Measurements from ENCODE around the gene MIF. TPM values are rescaled to one million over a fixed set of nuclear protein-coding genes. Genes with fewer than 3 reads are reported as not detected.

Gene MIF
- total RNA-seq, 1 donor from 2014 or later: 308 TPM

DNA sequence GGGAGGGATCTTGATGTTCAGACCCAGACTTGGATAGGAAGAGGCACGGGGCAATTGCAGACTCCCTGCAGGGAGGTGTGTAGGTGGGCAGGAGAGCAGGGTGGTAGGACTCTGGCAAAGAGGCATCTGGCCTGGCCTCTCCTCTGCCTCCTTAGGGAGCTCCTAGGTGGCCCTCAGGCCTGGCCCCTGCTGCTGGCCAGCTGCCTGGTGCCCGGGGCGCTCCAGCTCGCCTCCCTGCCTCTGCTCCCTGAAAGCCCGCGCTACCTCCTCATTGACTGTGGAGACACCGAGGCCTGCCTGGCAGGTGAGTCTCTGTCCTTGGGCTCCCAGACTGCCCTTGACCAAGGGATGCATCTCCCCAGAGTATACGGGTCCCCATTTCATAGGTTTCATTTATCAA is 16.6 kb upstream of the MIF start:
- H3K27ac Mint-ChIP-seq: no peak overlapping the region
- H3K4me3 Mint-ChIP-seq: no peak overlapping the region
- H3K4me1 Mint-ChIP-seq: peaks cover 3% of the 10 kb centered on the region
- intact Hi-C loops (cut with micrococcal nuclease): no loop called here
- no peaks in the 10 kb centered on the region for H3K9me3 Mint-ChIP-seq
- CTCF ChIA-PET: no interaction called here
- POLR2A ChIA-PET: interaction anchor here (0.8 kb wide), 1 partner anchor 16 kb away, joined by 4 read pairs; no protein-coding TSS in a partner anchor
- H3K27me3 Mint-ChIP-seq: no peaks in the 10 kb centered on the region
- H3K36me3 Mint-ChIP-seq (ENCODE audit: low read depth): peaks cover 75% of the 10 kb centered on the region
- DNase-seq (no peak), ATAC-seq (ENCODE audit: low read depth) (no peak)
- TF ChIP-seq, protein P1, sequence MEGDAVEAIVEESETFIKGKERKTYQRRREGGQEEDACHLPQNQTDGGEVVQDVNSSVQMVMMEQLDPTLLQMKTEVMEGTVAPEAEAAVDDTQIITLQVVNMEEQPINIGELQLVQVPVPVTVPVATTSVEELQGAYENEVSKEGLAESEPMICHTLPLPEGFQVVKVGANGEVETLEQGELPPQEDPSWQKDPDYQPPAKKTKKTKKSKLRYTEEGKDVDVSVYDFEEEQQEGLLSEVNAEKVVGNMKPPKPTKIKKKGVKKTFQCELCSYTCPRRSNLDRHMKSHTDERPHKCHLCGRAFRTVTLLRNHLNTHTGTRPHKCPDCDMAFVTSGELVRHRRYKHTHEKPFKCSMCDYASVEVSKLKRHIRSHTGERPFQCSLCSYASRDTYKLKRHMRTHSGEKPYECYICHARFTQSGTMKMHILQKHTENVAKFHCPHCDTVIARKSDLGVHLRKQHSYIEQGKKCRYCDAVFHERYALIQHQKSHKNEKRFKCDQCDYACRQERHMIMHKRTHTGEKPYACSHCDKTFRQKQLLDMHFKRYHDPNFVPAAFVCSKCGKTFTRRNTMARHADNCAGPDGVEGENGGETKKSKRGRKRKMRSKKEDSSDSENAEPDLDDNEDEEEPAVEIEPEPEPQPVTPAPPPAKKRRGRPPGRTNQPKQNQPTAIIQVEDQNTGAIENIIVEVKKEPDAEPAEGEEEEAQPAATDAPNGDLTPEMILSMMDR (IDR thresholded peaks at IDR 0.05): no peak

DNA sequence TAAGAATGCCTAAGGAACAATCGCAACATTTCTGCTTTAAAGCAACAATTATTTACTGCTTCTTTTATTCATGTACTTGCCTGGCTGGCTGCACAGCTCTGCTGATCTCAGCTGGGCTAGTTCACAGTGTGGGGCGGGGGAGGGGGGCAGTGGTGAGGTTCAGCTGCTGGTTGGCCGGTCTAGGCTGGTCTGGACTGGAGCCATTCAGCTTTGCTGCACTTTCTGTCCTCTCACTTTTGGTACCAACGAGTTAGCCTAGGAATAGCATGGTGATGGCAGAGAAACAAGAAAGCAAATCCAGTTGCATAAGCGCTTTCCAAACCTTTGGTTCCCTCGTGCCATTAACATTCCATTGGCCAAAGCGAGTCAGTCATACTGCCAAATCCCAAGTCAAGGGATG is 16.0 kb upstream of the MIF start:
- POLR2A ChIA-PET: interaction anchor here (0.6 kb wide), 1 partner anchor 20 kb away, joined by 5 read pairs; no protein-coding TSS in a partner anchor
- Mint-ChIP-seq H3K27ac (no peak overlapping the region), H3K27me3 (no peaks in the 10 kb centered on the region), H3K9me3 (no peaks in the 10 kb centered on the region), H3K36me3 (ENCODE audit: low read depth) (peaks cover 72% of the 10 kb centered on the region), H3K4me3 (no peak overlapping the region), H3K4me1 (peaks cover 3% of the 10 kb centered on the region)
- TF ChIP-seq, protein P1 (IDR thresholded peaks at IDR 0.05): no peak
- CTCF ChIA-PET: no interaction called here
- intact Hi-C loops (cut with micrococcal nuclease): no loop called here
- DNase-seq: no peak
- ATAC-seq (ENCODE audit: low read depth): no peak

DNA sequence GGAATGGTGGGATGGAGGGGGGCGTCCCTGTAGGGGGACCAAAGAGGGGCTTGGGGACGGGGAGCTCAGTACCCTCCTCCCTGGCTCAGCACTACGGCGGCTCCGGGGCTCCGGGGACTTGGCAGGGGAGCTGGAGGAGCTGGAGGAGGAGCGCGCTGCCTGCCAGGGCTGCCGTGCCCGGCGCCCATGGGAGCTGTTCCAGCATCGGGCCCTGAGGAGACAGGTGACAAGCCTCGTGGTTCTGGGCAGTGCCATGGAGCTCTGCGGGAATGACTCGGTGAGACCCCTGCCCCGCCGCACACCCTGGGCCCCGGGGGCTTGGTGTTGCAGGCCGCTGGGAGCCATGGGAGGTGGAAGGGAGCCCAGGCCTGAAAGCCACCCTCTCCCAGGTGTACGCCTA is 11.8 kb upstream of the MIF start:
- TF ChIP-seq, protein P1 (IDR thresholded peaks at IDR 0.05): no peak
- DNase-seq: no peak
- intact Hi-C loops (cut with micrococcal nuclease): no loop called here
- POLR2A ChIA-PET: no interaction called here
- Mint-ChIP-seq H3K4me1 (no peaks in the 10 kb centered on the region), H3K4me3 (no peak overlapping the region), H3K36me3 (ENCODE audit: low read depth) (peaks cover 50% of the 10 kb centered on the region), H3K27ac (no peak overlapping the region), H3K27me3 (no peaks in the 10 kb centered on the region), H3K9me3 (no peaks in the 10 kb centered on the region)
- ATAC-seq (ENCODE audit: low read depth): no peak
- CTCF ChIA-PET: no interaction called here

DNA sequence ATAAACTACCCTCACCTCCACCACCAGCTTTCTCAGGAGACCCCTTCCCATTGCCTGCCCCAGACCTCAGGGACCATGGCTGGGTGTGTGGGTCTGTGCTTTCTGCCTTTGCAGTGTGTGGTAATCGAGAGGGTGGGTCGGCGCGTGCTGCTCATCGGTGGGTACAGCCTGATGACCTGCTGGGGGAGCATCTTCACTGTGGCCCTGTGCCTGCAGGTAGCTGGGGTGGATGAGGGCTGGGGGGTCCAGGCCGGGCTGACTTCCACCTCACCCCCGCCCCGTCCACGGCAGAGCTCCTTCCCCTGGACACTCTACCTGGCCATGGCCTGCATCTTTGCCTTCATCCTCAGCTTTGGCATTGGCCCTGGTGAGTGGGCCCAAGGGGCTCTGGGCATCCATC is 10.5 kb upstream of the MIF start:
- POLR2A ChIA-PET: interaction anchor here (0.7 kb wide), 1 partner anchor 9 kb away, joined by 3 read pairs; no protein-coding TSS in a partner anchor

DNA sequence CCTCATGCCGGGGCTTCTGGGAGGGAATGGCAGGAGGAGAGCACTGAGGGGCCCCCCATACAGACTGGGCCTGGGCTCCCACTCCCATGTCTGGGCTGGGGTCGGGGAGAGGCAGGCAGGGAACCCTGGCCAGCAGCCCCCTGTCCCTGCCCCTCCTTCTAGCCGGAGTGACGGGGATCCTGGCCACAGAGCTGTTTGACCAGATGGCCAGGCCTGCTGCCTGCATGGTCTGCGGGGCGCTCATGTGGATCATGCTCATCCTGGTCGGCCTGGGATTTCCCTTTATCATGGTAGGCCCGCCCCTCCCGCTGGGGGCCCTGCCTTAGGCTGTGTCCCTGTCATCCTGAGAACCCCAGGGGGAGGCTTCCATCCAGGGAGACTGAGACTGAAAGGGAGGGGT is 10.0 kb upstream of the MIF start:
- Mint-ChIP-seq H3K27me3 (no peaks in the 10 kb centered on the region), H3K4me1 (no peaks in the 10 kb centered on the region), H3K27ac (no peak overlapping the region), H3K4me3 (no peak overlapping the region), H3K9me3 (no peaks in the 10 kb centered on the region), H3K36me3 (ENCODE audit: low read depth) (peaks cover 37% of the 10 kb centered on the region)
- no peak for DNase-seq
- ATAC-seq (ENCODE audit: low read depth): no peak
- ChIA-PET CTCF (no interaction called here), POLR2A (interaction anchor here (0.7 kb wide), 1 partner anchor 9 kb away, joined by 3 read pairs; no protein-coding TSS in a partner anchor)
- intact Hi-C loops (cut with micrococcal nuclease): no loop called here
- TF ChIP-seq, protein P1 (IDR thresholded peaks at IDR 0.05): no peak

More for the DNA sequence above, 10.5 kb upstream of the MIF start:
- no peak overlapping the region for H3K4me3 Mint-ChIP-seq
- H3K9me3 Mint-ChIP-seq: no peaks in the 10 kb centered on the region
- ATAC-seq (ENCODE audit: low read depth) (no peak), DNase-seq (no peak)
- intact Hi-C loops (cut with micrococcal nuclease): no loop called here
- no peak overlapping the region for H3K27ac Mint-ChIP-seq
- TF ChIP-seq, protein P1 (IDR thresholded peaks at IDR 0.05): no peak
- H3K4me1 Mint-ChIP-seq: no peaks in the 10 kb centered on the region
- H3K27me3 Mint-ChIP-seq: no peaks in the 10 kb centered on the region
- H3K36me3 Mint-ChIP-seq (ENCODE audit: low read depth): peaks cover 39% of the 10 kb centered on the region
- CTCF ChIA-PET: no interaction called here
